D341Med (cell line): ENCODE data around the gene PPP1R7.

Experiments used
- DNase-seq: peaks from one replicate; pipeline ENCODE4 v3.0.0; 2012; ENCODE audit warnings: low spot score

Gene PPP1R7

GRCh38 chr2:241121008-241121407, 29.3 kb upstream of the PPP1R7 start:
- no peak for DNase-seq

- no peak for DNase-seq
These were observed 27.8 kb upstream of the PPP1R7 start for GRCh38 chr2:241122376-241123002.

- DNase-seq, result no peak
These were observed 26.3 kb upstream of the PPP1R7 start for GRCh38 chr2:241123816-241124536.

GRCh38 chr2:241125626-241126025, 24.6 kb upstream of the PPP1R7 start:
- DNase-seq, result no peak

- no peak for DNase-seq
These were observed 24.1 kb upstream of the PPP1R7 start for GRCh38 chr2:241126201-241126611.

- no peak for DNase-seq
These were observed 23.5 kb upstream of the PPP1R7 start for GRCh38 chr2:241126771-241127202.

- no peak for DNase-seq
These were observed 22.0 kb upstream of the PPP1R7 start for GRCh38 chr2:241128266-241128665.

- no peak for DNase-seq
These were observed 21.0 kb upstream of the PPP1R7 start for GRCh38 chr2:241129086-241129871.

- DNase-seq, result no peak
These were observed 20.0 kb upstream of the PPP1R7 start for GRCh38 chr2:241130316-241130715.

GRCh38 chr2:241131531-241131930, 18.7 kb upstream of the PPP1R7 start:
- DNase-seq, result no peak

- DNase-seq, result no peak
These were observed 17.5 kb upstream of the PPP1R7 start for GRCh38 chr2:241132538-241133435.

- DNase-seq, result no peak
These were observed 16.8 kb upstream of the PPP1R7 start for GRCh38 chr2:241133436-241133820.

GRCh38 chr2:241134711-241135110, 15.6 kb upstream of the PPP1R7 start:
- DNase-seq, result no peak

GRCh38 chr2:241135737-241136136, 14.5 kb upstream of the PPP1R7 start:
- DNase-seq, result no peak

- DNase-seq, result no peak
These were observed 14.1 kb upstream of the PPP1R7 start for GRCh38 chr2:241136191-241136590.

GRCh38 chr2:241136661-241137260, 13.5 kb upstream of the PPP1R7 start:
- no peak for DNase-seq

GRCh38 chr2:241137276-241138190, 12.7 kb upstream of the PPP1R7 start:
- no peak for DNase-seq

- DNase-seq, result no peak
These were observed 11.8 kb upstream of the PPP1R7 start for GRCh38 chr2:241138471-241138870.

GRCh38 chr2:241139531-241140444, 10.5 kb upstream of the PPP1R7 start:
- DNase-seq, result no peak
